ENCODE data around the gene SLX4IP. TPM values are rescaled to one million over a fixed set of nuclear protein-coding genes. Genes with fewer than 3 reads are reported as not detected.

Gene SLX4IP
- total and polyA plus RNA-seq, 4 donors: 1.2 to 9.5 (median 4.3) TPM

DNA sequence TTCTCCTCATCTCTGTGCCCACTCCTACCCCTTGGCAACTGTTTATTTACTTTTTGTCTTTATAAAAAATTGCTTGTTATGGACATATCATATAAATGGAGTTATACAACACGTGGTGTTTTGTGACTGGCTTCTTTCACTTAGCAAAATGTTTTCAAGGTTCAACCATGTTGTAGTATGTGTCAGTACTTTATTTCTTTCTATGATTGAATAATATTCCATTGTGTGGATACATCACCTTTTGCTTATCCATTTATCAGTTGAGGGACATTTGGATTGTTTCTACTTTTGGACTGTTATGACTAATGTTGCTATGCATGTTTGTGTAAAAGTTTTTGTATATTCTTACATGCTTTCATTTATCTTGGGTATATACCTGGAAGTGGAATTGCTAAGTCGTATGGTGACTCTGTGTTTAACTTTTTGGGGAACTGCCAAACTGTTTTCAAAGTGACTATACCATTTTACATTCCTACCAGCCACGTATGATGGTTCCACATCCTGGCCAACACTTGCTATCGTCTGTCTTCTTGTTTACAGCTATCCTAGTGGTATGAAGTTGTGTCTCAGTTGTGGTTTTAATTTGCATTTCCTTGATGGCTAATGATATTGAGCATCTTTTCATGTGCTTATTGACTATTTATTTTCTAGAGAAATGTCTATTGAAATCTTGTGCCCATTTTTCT lies 84.4 kb downstream of the SLX4IP start:
- H3K4me1 ChIP-seq (ENCODE audit: control insufficient read depth in 5 of 5, insufficient read depth in 5 of 5, low read length in 5 of 5): peaks cover 5 to 33% (median 6%) of the 10 kb centered on the region in 5 donors
- no peak overlapping the region for H3K9ac ChIP-seq (ENCODE audit: insufficient read depth in 1 of 2, low read length in 2 of 2)
- no peaks in the 10 kb centered on the region for H3K36me3 ChIP-seq (ENCODE audit: control insufficient read depth in 4 of 4, insufficient read depth in 4 of 4, low read length in 4 of 4)
- no peaks in the 10 kb centered on the region for H3K27me3 ChIP-seq (ENCODE audit: control insufficient read depth in 3 of 3, insufficient read depth in 3 of 3, low read length in 2 of 3)
- TF ChIP-seq, protein P1, sequence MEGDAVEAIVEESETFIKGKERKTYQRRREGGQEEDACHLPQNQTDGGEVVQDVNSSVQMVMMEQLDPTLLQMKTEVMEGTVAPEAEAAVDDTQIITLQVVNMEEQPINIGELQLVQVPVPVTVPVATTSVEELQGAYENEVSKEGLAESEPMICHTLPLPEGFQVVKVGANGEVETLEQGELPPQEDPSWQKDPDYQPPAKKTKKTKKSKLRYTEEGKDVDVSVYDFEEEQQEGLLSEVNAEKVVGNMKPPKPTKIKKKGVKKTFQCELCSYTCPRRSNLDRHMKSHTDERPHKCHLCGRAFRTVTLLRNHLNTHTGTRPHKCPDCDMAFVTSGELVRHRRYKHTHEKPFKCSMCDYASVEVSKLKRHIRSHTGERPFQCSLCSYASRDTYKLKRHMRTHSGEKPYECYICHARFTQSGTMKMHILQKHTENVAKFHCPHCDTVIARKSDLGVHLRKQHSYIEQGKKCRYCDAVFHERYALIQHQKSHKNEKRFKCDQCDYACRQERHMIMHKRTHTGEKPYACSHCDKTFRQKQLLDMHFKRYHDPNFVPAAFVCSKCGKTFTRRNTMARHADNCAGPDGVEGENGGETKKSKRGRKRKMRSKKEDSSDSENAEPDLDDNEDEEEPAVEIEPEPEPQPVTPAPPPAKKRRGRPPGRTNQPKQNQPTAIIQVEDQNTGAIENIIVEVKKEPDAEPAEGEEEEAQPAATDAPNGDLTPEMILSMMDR (IDR thresholded peaks at IDR 0.05; ENCODE audit: control extremely low read depth, extremely low read depth): no peak
- ATAC-seq (ENCODE audit: insufficient read depth, low FRiP score) (no peak), DNase-seq (no peak)
- H3K9me3 ChIP-seq (ENCODE audit: control insufficient read depth in 4 of 4, insufficient read depth in 3 of 4, low read length in 3 of 4): no peaks in the 10 kb centered on the region
- no peak overlapping the region for H3K27ac ChIP-seq (ENCODE audit: low read depth in 1 of 2, low read length in 1 of 2)
- H3K4me3 ChIP-seq: no peak overlapping the region
- WGBS, 2 donors: 47 to 73% methylated on average over 4 of the region's 4 CpGs

DNA sequence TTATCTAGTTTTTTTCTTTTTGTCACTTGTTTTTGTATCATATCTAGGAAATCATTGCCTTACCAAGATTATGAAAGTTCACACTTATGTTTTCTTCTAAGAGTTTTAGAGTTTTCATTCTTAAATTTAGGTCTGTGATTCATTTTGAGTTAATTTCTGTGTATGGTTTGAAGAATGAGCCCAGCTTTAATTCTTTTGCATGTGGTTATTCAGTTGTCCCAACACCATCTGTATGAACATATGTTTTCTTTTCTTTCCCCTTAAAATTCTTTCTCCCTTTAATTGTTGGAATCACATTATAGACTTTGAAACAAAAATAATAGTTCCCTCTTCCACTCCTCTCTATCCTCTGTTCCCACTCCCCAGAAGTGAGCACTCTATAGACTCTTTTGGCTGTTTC lies 85.4 kb downstream of the SLX4IP start:
- TF ChIP-seq, protein P1 (IDR thresholded peaks at IDR 0.05; ENCODE audit: control extremely low read depth, extremely low read depth): no peak
- peaks cover 5 to 30% (median 5%) of the 10 kb centered on the region in 5 donors for H3K4me1 ChIP-seq (ENCODE audit: control insufficient read depth in 5 of 5, insufficient read depth in 5 of 5, low read length in 5 of 5)
- H3K27me3 ChIP-seq (ENCODE audit: control insufficient read depth in 3 of 3, insufficient read depth in 3 of 3, low read length in 2 of 3): no peaks in the 10 kb centered on the region
- no peak overlapping the region for H3K27ac ChIP-seq (ENCODE audit: low read depth in 1 of 2, low read length in 1 of 2)
- H3K9ac ChIP-seq (ENCODE audit: insufficient read depth in 1 of 2, low read length in 2 of 2): no peak overlapping the region
- H3K4me3 ChIP-seq: no peak overlapping the region
- no peaks in the 10 kb centered on the region for H3K9me3 ChIP-seq (ENCODE audit: control insufficient read depth in 4 of 4, insufficient read depth in 3 of 4, low read length in 3 of 4)
- no peak for DNase-seq
- ATAC-seq (ENCODE audit: insufficient read depth, low FRiP score): no peak
- peaks cover 0 to under 1% (median 0%) of the 10 kb centered on the region in 4 donors for H3K36me3 ChIP-seq (ENCODE audit: control insufficient read depth in 4 of 4, insufficient read depth in 4 of 4, low read length in 4 of 4)

DNA sequence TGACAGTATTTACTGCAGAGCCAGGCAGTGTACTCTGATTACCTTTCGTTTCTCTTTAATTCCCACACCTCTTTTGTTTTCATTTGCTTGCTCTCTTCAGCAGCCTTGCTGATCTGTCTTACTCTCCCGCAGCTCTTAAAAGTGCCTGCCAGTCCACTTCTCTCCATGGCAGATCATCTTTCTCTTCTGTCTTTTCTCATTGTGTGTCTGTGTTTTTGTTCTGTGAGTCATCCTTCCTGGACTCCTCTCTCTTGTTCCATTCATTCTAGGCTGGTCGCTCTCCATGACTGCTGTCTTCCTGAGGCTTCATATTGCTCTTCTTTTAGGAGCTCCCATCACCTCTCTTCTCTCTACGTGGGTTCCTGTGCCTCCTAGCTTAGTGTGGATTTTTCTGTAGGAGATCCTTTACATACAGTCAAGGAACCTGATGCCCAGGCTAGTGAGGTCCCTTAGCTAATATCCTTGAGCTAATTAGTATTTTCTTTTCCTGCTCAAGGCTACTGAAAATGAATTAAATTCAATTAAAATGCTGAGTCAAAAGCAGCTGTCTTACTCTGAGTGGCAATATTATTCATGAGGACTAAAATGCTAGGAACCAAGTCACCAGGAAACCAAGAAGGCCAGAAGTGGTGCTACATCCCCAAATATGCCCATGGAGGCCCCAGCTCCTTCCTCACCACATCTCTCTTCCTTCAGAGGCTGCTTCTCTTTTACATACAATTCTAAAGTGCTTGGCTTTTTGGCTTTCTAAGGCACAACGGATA lies 86.1 kb downstream of the SLX4IP start:
- TF ChIP-seq, protein P1 (IDR thresholded peaks at IDR 0.05; ENCODE audit: control extremely low read depth, extremely low read depth): no peak
- no peak for DNase-seq
- Histone ChIP-seq H3K4me1 (ENCODE audit: control insufficient read depth in 5 of 5, insufficient read depth in 5 of 5, low read length in 5 of 5) (peaks cover 5 to 27% (median 5%) of the 10 kb centered on the region in 5 donors), H3K27ac (ENCODE audit: low read depth in 1 of 2, low read length in 1 of 2) (no peak overlapping the region), H3K9me3 (ENCODE audit: control insufficient read depth in 4 of 4, insufficient read depth in 3 of 4, low read length in 3 of 4) (no peaks in the 10 kb centered on the region), H3K27me3 (ENCODE audit: control insufficient read depth in 3 of 3, insufficient read depth in 3 of 3, low read length in 2 of 3) (no peaks in the 10 kb centered on the region), H3K4me3 (no peak overlapping the region), H3K36me3 (ENCODE audit: control insufficient read depth in 4 of 4, insufficient read depth in 4 of 4, low read length in 4 of 4) (peaks cover 0 to 3% (median 0%) of the 10 kb centered on the region in 4 donors), H3K9ac (ENCODE audit: insufficient read depth in 1 of 2, low read length in 2 of 2) (peak overlapping the region in 1 of 2 donors; percentile 5)
- no peak for ATAC-seq (ENCODE audit: insufficient read depth, low FRiP score)
- 62 to 71% methylated on average over 5 of the region's 5 CpGs for WGBS, 2 donors
